A549 treated with CORT108297 at 1 μM for 4 hours (cell line): Measurements from ENCODE around the gene OR2G2. TPM values are rescaled to one million over a fixed set of nuclear protein-coding genes. Genes with fewer than 3 reads are reported as not detected.

Experiments used
- total RNA-seq: library from RNA; stranded (reverse); fragments of 200-300 nt; extraction: Qiagen RNA extraction; gene quantifications from 5 replicates; pipeline ENCODE4 v1.2.3, GENCODE V29; 2022

Gene OR2G2
- total RNA-seq, result not detected in 5 replicates

GRCh38 chr1:247588060-247588459, at the start of gene OR2G2:
Gene OR2G2, plus strand, starts transcription at chr1:247588360. Its CDS starts 0 bp downstream, at chr1:247588360.

GRCh38 chr1:247548769-247549182, 39.4 kb upstream of the OR2G2 start, which contains the start of gene GCSAML:
Gene GCSAML, plus strand, starts transcription at chr1:247549134. Its CDS starts 58 bp downstream, at chr1:247549192.

GRCh38 chr1:247605286-247605685, 17.1 kb downstream of the OR2G2 start, which contains the start of gene OR2G3:
Gene OR2G3, plus strand, starts transcription at chr1:247605586. Its CDS starts 0 bp downstream, at chr1:247605586.

Other genes with a start within 250 kb of the OR2G2 start
- gene NLRP3, start 172.2 kb upstream of the OR2G2 start, total RNA-seq, result not detected in 5 replicates
- not detected in 5 replicates for gene OR2B11, start 130.3 kb upstream of the OR2G2 start, total RNA-seq
- not detected in 5 replicates for gene OR2C3, start 51.9 kb upstream of the OR2G2 start, total RNA-seq
- gene GCSAML, start 39.2 kb upstream of the OR2G2 start, total RNA-seq, result not detected in 5 replicates
- not detected in 5 replicates for gene OR2G3, start 17.2 kb downstream of the OR2G2 start, total RNA-seq
- gene OR13G1, start 91.4 kb downstream of the OR2G2 start, total RNA-seq, result not detected in 5 replicates
- not detected in 5 replicates for gene OR6F1, start 128.3 kb downstream of the OR2G2 start, total RNA-seq
- gene OR14K1, start 150.3 kb downstream of the OR2G2 start, total RNA-seq, result not detected in 5 replicates
- not detected in 5 replicates for gene OR14A2, start 159.8 kb downstream of the OR2G2 start, total RNA-seq
- gene OR1C1, start 172.2 kb downstream of the OR2G2 start, total RNA-seq, result not detected in 5 replicates
- gene OR14A16, start 235.8 kb downstream of the OR2G2 start, total RNA-seq, result not detected in 5 replicates